Large intestine (tissue), 3 donors: ENCODE measurements around the gene UST. TPM values are rescaled to one million over a fixed set of nuclear protein-coding genes. Genes with fewer than 3 reads are reported as not detected.

Experiments
- DNase-seq, 2 donors: peaks; one replicate each; pipeline versions ENCODE4 v3.0.0 to v3.0.0-alpha.2; 2013
- H3K27ac ChIP-seq: one replicate; pipeline ENCODE4 v1.5.1; 2013; ENCODE audit warnings: low read length
- H3K27me3 ChIP-seq: 2 replicates; pipeline ENCODE4 v1.6.1; 2013; ENCODE audit warnings: low read length; ENCODE audit not compliant: control insufficient read depth, insufficient read depth
- H3K36me3 ChIP-seq: 2 replicates; pipeline ENCODE4 v1.6.1; 2013; ENCODE audit warnings: low read length; ENCODE audit not compliant: control insufficient read depth, insufficient read depth
- H3K4me1 ChIP-seq: one replicate; pipeline ENCODE4 v1.6.1; 2013; ENCODE audit warnings: low read length; ENCODE audit not compliant: control insufficient read depth, insufficient read depth
- H3K4me3 ChIP-seq: one replicate; pipeline ENCODE4 v1.5.1; 2013; ENCODE audit warnings: low read length
- H3K9me3 ChIP-seq: one replicate; pipeline ENCODE4 v1.6.1; 2013; ENCODE audit warnings: mild to moderate bottlenecking, low read depth, low read length, moderate library complexity; ENCODE audit not compliant: control insufficient read depth
- WGBS: methylation state at CpG from one replicate; pipeline ENCODE4 v1.1.5; 2013; ENCODE audit warnings: low lambda C conversion rate; ENCODE audit not compliant: insufficient coverage; 5-methylcytosine and 5-hydroxymethylcytosine counted together
- polyA plus RNA-seq: library from polyadenylated mRNA; unstranded; fragments of 120-200 nt; gene quantifications from one replicate; pipeline ENCODE4 v1.2.1, GENCODE V29; 2013

The UST gene
- polyA plus RNA-seq, 1 donor = 2.9 TPM

DNA sequence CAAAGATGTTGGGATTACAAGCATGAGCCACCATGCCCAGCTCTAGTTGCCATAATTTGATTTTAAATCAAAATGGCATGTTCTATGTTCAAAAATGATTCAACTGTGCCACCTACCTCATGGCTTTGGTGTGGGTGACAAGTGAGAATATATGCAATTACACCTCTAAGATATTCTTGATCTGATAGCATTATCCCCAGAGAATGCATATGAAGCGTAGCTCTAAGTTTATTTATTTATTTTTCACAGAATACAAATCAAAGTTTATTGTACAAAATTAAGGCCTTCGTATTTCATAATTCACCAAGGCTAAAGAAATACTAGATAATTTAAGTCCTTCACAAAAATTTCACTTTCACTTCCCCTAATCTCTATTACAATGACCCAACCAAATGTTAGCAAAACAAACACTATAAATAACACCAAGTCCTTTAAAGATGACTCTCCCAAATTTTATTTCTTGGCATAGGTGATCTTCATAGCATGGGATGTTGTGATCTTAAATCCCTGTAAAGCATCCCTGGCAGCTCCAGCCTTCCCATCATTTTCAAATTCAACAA, 364.8 kb downstream of the UST start:
- Histone ChIP-seq H3K36me3 (no peaks in the 10 kb centered on the region), H3K27me3 (peaks cover 4% of the 10 kb centered on the region), H3K9me3 (no peaks in the 10 kb centered on the region), H3K27ac (no peak overlapping the region), H3K4me3 (no peak overlapping the region), H3K4me1 (no peaks in the 10 kb centered on the region)
- no peak for DNase-seq
- 89% methylated on average over 2 of the region's 2 CpGs for WGBS

DNA sequence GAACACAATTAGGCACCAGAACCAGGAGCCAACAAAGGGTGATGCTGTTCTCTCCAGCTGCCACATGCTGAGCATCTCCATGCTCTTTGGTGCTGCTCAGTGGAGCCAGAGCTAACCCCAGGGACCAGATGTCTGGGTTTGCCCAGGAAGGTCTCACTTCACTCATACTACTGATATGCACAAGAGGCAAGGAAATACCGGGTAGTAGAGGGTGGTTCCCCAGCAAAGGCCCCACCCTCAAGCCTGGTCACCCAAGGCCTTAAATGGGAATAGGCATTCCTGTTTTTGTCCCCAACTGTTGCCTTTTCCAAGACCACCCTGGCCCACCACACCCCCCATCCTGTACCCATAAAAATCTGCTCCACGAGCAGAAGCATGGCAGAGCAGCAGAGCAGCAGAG, 366.1 kb downstream of the UST start:
- Histone ChIP-seq H3K27ac (no peak overlapping the region), H3K36me3 (no peaks in the 10 kb centered on the region), H3K4me3 (no peak overlapping the region), H3K27me3 (peaks cover 6% of the 10 kb centered on the region), H3K9me3 (no peaks in the 10 kb centered on the region), H3K4me1 (no peaks in the 10 kb centered on the region)
- DNase-seq = no peak
- no CpG with 5 or more reads among the region's 2 CpGs for WGBS

DNA sequence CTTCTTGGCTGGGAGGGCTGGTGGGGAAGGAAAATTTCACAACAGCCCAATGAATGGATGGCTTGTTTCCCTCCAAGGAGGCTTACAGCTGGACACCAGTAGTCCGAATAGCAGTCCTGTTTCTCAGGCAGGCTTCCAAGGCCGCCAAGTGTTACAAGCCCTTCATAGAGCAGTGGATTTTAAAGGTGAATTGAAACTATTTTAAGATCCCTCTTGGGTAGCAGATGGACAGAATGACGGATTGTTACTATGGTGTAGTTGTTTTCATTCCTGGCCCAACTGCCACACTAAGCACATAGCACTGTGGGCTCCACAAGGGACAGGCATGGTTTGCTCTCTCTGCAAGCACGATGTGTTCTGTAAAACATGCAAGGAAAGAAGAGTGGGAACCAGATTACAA, 367.3 kb downstream of the UST start:
- H3K4me3 ChIP-seq = no peak overlapping the region
- no peaks in the 10 kb centered on the region for H3K4me1 ChIP-seq
- 80% methylated on average over 1 of the region's 4 CpGs for WGBS
- H3K27ac ChIP-seq = no peak overlapping the region
- DNase-seq = no peak
- H3K9me3 ChIP-seq = no peaks in the 10 kb centered on the region
- peaks cover 6% of the 10 kb centered on the region for H3K27me3 ChIP-seq
- no peaks in the 10 kb centered on the region for H3K36me3 ChIP-seq

DNA sequence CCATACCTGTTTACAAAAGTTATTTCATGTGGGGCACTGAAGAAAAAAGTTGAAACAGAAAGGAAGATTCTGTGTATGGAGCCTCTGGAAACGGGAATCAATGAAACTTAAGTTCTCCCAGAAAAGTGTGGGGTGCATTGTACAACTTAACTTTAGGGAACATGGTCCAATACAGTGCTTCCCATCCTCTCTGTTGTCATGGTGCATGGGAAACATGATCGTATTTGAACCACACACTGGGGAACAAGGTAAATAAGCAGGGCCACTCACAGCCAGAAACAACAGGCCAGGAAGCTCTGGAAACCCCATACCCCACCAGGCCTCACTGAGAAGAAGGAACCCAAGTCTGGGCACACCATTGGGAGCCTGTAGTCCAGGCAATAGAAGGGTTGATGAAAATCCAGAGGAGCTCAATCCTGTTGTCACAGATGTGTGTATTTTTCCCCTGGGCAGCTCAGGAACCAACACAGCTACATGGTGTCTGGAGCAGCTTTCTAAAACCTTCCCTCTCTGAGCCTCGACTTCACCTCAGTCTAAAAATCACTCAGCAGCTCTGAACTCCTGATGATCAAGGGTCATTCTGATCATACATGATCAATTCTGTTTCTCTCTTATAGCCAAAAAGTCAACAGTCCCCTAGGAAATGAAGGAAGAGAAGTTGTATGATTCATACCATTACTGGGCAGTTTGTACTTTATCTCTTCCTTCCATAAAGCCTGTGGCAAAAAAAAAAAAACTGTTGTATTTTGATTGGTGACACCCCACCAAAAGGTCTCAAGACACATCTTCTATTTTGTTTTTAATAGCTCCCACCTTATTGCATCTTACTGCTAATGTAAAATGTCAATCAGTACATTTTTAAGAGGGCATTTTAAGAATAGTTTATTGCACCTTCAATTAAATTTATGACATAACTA, 372.2 kb downstream of the UST start:
- no peak for DNase-seq
- Histone ChIP-seq H3K36me3 (no peaks in the 10 kb centered on the region), H3K9me3 (no peaks in the 10 kb centered on the region), H3K27me3 (peaks cover 6% of the 10 kb centered on the region), H3K27ac (no peak overlapping the region), H3K4me1 (no peaks in the 10 kb centered on the region), H3K4me3 (no peak overlapping the region)
- 100% methylated on average over 1 of the region's 3 CpGs for WGBS

DNA sequence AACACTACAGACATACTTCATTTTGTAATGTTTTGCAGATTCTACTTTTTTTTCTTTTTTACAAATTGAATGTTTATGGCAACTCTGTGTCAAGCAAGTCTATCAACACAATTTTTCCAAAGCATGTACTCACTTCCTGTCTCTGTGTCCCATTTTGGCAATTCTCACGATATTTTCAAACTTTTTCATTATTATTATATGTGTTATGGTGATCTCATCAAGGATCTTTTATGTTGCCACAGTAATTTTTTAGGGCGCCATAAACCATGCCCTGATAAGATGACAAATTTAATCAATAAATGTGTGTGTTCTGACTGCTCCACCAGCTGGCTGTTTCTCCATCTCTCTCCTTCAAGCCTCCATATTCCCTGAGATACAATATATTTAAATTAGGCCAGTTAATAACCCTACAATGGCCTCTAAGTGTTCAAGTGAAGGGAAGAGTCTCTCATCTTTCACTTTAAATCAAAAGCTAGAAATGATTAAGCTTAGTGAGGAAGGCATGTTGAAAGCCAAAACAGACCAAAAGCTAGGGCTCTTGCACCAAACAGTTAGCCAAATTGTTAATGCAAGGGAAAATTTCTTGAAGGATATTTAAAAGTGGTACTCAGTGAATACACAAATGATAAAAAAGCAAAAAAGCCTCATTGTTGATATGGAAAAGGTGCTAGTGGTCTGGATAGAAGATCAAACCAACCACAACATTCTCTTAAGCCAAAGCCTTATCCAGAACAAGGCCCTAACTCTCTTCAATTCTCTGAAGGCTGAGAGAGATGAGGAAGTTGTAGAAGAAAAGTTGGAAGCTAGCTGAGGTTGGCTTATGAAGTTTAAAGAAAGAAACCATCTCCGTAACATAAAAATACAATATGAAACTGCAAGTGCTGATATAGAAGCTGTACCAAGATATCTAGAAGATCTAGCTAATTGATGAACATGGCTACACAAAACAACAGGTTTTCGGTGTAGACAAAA, 376.3 kb downstream of the UST start:
- Histone ChIP-seq H3K27ac (no peak overlapping the region), H3K9me3 (no peaks in the 10 kb centered on the region), H3K27me3 (no peaks in the 10 kb centered on the region), H3K36me3 (no peaks in the 10 kb centered on the region), H3K4me3 (no peak overlapping the region), H3K4me1 (no peaks in the 10 kb centered on the region)
- 59% methylated on average over 3 of the region's 4 CpGs for WGBS
- no peak for DNase-seq

DNA sequence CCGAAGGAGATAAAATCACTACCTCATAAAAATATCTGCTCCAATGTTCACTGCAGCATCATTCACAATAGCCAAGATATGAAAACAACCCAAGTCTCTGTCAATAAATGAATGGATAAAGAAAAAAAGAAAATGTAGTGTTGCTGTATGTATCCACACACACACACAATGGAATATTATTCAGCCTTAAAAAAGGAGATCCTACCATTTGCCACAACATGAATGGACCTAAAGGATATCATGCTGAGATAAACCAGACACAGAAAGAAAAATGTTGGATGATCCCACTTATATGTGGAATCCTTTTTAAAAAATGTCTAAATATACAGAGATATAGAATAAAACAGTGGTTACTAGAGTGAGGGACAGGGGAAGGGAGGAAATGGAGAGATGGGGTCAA, 378.5 kb downstream of the UST start:
- no CpG with 5 or more reads among the region's 1 CpG for WGBS

More for the DNA sequence above, 378.5 kb downstream of the UST start:
- H3K27ac ChIP-seq = no peak overlapping the region
- no peaks in the 10 kb centered on the region for H3K27me3 ChIP-seq
- H3K4me3 ChIP-seq = no peak overlapping the region
- DNase-seq = no peak
- no peaks in the 10 kb centered on the region for H3K4me1 ChIP-seq
- no peaks in the 10 kb centered on the region for H3K36me3 ChIP-seq
- H3K9me3 ChIP-seq = no peaks in the 10 kb centered on the region
